ENCODE data around the gene SEL1L2. TPM values are rescaled to one million over a fixed set of nuclear protein-coding genes. Genes with fewer than 3 reads are reported as not detected.

Gene SEL1L2
- total RNA-seq, 1 donor from 2014 or later: not detected

GRCh38 chr20:13934992-13935894, 55.2 kb downstream of the SEL1L2 start:
- H3K4me3 ChIP-seq (ENCODE audit: low read depth, low read length): no peak overlapping the region
- no peak for TF ChIP-seq CTCF (conservative IDR thresholded peaks at IDR 0.05; ENCODE audit: low read depth, low read length)
- no peak for DNase-seq (ENCODE audit: low read depth)

DNA sequence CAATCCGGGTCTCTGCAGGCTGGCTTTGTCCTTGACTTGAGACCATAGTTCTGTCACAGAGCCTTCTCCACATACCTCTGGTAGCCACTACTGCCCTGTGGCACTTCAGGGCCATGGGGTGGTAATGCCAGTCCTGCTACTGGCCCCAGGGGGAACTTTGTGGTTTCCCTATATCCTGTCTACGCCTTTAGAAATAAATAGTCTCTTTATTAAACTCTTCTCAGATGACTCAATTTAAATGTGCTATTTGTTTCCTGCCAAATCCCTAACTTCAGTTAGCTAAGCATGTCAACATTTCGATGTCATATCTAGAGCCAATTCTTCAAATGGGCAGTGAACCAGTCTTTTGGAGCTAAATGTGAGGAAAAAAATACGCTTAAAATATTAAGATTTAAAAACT, 60.1 kb downstream of the SEL1L2 start:
- H3K4me3 ChIP-seq (ENCODE audit: low read depth, low read length): no peak overlapping the region
- no peak for DNase-seq (ENCODE audit: low read depth)
- TF ChIP-seq CTCF (conservative IDR thresholded peaks at IDR 0.05; ENCODE audit: low read depth, low read length): no peak

DNA sequence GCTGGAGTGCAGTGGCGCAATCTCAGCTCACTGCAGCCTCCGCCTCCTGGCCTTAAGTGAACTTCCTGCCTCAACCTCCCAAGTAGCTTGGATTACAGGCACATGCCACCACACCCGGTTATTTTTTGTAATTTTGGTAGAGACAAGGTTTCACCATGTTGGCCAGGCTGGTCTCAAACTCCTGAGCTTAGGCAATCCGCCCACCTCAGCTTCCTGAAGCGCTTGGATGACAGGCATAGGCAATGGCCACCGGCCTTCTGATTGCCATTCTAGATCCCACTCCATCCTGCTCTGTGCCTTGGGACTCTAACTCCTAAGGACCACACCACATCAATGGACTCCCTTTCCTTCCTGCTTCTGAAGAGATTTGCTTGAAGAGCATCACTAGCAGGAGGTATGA, 60.6 kb downstream of the SEL1L2 start:
- TF ChIP-seq CTCF (conservative IDR thresholded peaks at IDR 0.05; ENCODE audit: low read depth, low read length): no peak
- no peak overlapping the region for H3K4me3 ChIP-seq (ENCODE audit: low read depth, low read length)
- no peak for DNase-seq (ENCODE audit: low read depth)

DNA sequence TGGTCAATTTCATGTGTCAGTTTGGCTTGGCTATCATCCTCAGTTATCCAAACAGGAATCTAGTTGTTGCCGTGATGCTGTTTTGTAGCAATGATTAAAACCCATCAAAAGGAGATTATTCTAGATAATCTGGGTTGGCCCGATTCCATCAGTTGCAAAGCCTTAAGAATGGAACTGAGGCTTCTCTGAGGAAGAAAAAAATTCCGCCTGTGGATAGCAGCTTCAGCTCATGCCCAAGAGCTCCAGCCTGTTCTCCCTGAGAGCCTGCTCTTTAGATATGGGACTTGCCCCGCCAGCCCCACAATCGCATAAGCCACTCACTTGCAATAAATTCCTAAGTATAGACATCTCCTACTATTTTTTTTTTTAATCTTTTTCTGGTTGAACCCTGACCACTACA, 61.5 kb downstream of the SEL1L2 start:
- TF ChIP-seq CTCF (conservative IDR thresholded peaks at IDR 0.05; ENCODE audit: low read depth, low read length): no peak
- no peak for DNase-seq (ENCODE audit: low read depth)
- no peak overlapping the region for H3K4me3 ChIP-seq (ENCODE audit: low read depth, low read length)

DNA sequence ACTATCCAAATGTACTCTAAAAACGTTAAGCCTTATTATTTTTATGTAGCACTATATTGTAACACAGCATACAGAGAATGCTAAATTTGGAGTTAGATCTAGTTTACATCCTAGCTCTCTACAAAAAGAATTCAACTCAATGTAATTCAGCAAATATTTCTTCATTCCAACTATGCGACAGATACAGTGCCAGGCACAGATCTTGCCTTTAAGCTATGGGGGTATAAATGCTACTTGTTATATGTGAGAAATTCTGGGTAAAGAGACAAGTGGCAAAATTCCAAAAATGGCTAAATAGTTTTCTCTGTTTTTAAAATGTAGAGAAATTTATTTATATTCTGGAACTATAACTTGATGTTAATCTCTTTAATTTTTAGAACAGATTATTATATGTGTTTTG, 63.2 kb downstream of the SEL1L2 start:
- no peak for DNase-seq (ENCODE audit: low read depth)
- H3K4me3 ChIP-seq (ENCODE audit: low read depth, low read length): no peak overlapping the region
- no peak for TF ChIP-seq CTCF (conservative IDR thresholded peaks at IDR 0.05; ENCODE audit: low read depth, low read length)

DNA sequence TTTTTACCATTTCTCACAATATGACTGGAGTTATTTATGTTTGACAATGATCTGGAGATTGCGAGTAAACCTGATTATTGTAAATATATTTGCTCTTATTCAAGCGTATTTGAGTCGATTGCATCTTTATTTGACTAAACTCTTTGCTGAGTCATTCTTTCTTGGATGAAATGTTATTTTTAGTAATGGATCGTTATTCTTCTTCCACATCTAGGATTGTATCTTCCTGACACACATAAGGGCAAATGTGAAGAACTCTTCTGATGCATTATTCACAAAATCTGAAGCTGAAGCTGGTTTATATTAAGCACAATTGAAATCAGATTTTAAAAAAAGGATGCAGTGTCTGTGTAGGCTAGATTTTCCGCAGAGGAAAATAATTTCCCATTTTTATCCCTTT, 68.2 kb downstream of the SEL1L2 start:
- H3K4me3 ChIP-seq (ENCODE audit: low read depth, low read length): no peak overlapping the region
- no peak for TF ChIP-seq CTCF (conservative IDR thresholded peaks at IDR 0.05; ENCODE audit: low read depth, low read length)
- DNase-seq (ENCODE audit: low read depth): no peak

DNA sequence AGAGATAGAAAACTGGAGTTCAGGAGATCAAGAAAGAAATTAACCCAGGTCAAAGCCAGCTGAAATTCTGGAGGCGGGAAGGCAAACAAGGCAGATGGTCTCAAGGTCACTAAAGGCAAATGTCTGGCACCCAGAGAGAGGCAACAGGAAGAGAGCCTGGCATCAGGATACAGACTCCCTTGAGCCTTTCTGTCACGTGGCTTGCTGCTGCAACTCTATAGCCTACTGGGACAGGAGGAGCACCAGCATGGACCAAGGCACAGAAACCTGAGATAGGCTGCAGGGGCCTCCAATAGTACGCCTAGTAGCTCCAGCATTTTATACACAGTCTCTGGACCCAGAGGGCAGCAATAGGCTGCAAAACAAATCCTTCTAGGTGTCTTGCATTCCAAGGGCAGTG, 75.1 kb downstream of the SEL1L2 start:
- no peak for DNase-seq (ENCODE audit: low read depth)
- no peak for TF ChIP-seq CTCF (conservative IDR thresholded peaks at IDR 0.05; ENCODE audit: low read depth, low read length)
- H3K4me3 ChIP-seq (ENCODE audit: low read depth, low read length): no peak overlapping the region
